Gastrocnemius medialis (tissue), 4 donors: Measurements from ENCODE around the gene KLHL33. TPM values are rescaled to one million over a fixed set of nuclear protein-coding genes. Genes with fewer than 3 reads are reported as not detected.

Experiments
- ATAC-seq, 2 donors: fragments of 150-250 bp; one replicate each; pipeline ENCODE4 v1.9.1; 2016
- DNase-seq, 2 donors: peaks; one replicate each; pipeline ENCODE4 v3.0.0-alpha.2; 2019
- H3K27ac ChIP-seq, 4 donors: fragments of 200-600 bp; sonication (generic); 1 replicate in 1 of 4; 2 replicates in 3 of 4; pipeline ENCODE4 v1.5.1; 2016 to 2018; ENCODE audit warnings: mild to moderate bottlenecking in 2 of 4, moderate library complexity in 1 of 4
- H3K27me3 ChIP-seq, 3 donors: fragments of 200-600 bp; sonication (generic) in 2 of 3; 1 replicate in 1 of 3; 2 replicates in 2 of 3; pipeline versions ENCODE4 v1.5.1 to v1.6.0; 2016 to 2019; ENCODE audit warnings: mild to moderate bottlenecking in 1 of 3, moderate library complexity in 1 of 3
- H3K36me3 ChIP-seq, 2 donors: fragments of 200-600 bp; sonication (generic) in 1 of 2; one replicate each; pipeline ENCODE4 v1.5.1; 2017 to 2018
- H3K4me1 ChIP-seq, 2 donors: fragments of 200-600 bp; sonication (generic) in 1 of 2; one replicate each; pipeline ENCODE4 v1.5.1; 2016 to 2017; ENCODE audit warnings: mild to moderate bottlenecking in 2 of 2
- H3K4me3 ChIP-seq, 4 donors: fragments of 200-600 bp; sonication (generic) in 3 of 4; 1 replicate in 1 of 4; 2 replicates in 3 of 4; pipeline ENCODE4 v1.5.1; 2016 to 2019; ENCODE audit warnings: mild to moderate bottlenecking in 2 of 4
- H3K9me3 ChIP-seq, 3 donors: fragments of 200-600 bp; sonication (generic) in 2 of 3; 1 replicate in 1 of 3; 2 replicates in 2 of 3; pipeline ENCODE4 v1.5.1; 2016 to 2019
- POLR2A ChIP-seq, 2 donors: fragments of 450-650 bp; IDR thresholded peaks; one replicate each; pipeline ENCODE4 v1.6.1; 2017; ENCODE audit warnings: antibody characterized with exemption in 2 of 2, mild to moderate bottlenecking in 2 of 2, moderate library complexity in 2 of 2
- in situ Hi-C, 4 donors: fragments of 200-750 bp; cut with MboI; loops; one replicate each; pipeline versions ENCODE4 v1.15.0 to v1.8.0; 2017; ENCODE audit warnings: low sequenced_read_pairs in 4 of 4
- intact Hi-C: fragments of 100-400 bp; cut with DNase I; formaldehyde crosslinking; loops from one replicate; pipeline ENCODE4 v1.15.1; 2023; ENCODE audit warnings: low total_unique reads
- total RNA-seq, 4 donors: library from RNA; depleted of rRNA; stranded (reverse); fragments of >200 nt; gene quantifications; one replicate each; pipeline versions ENCODE4 v1.1.0 to v1.2.3, GENCODE V29; 2016
- TF ChIP-seq, protein P1 (sequence below), 5 experiments: fragments of 450-650 bp in 3 of 5; fragments of 200-600 bp in 2 of 5; sonication (generic) in 2 of 5; IDR thresholded peaks in 4 of 5; conservative IDR thresholded peaks in 1 of 5; 1 replicate in 4 of 5; 2 replicates in 1 of 5; pipeline ENCODE4 v1.5.1; 2016 to 2019; ENCODE audit warnings: antibody characterized with exemption in 5 of 5, mild to moderate bottlenecking in 3 of 5, moderate library complexity in 3 of 5

Gene KLHL33
- total RNA-seq, 4 donors from 2014 or later = 1.9 to 4.7 (median 3.5) TPM

- no peak for TF ChIP-seq POLR2A (IDR thresholded peaks at IDR 0.05)
- TF ChIP-seq, protein P1, sequence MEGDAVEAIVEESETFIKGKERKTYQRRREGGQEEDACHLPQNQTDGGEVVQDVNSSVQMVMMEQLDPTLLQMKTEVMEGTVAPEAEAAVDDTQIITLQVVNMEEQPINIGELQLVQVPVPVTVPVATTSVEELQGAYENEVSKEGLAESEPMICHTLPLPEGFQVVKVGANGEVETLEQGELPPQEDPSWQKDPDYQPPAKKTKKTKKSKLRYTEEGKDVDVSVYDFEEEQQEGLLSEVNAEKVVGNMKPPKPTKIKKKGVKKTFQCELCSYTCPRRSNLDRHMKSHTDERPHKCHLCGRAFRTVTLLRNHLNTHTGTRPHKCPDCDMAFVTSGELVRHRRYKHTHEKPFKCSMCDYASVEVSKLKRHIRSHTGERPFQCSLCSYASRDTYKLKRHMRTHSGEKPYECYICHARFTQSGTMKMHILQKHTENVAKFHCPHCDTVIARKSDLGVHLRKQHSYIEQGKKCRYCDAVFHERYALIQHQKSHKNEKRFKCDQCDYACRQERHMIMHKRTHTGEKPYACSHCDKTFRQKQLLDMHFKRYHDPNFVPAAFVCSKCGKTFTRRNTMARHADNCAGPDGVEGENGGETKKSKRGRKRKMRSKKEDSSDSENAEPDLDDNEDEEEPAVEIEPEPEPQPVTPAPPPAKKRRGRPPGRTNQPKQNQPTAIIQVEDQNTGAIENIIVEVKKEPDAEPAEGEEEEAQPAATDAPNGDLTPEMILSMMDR (IDR thresholded peaks at IDR 0.05 in 4 of 5, conservative IDR thresholded peaks at IDR 0.05 in 1 of 5) = no peak
- Histone ChIP-seq H3K4me3 (peak overlapping the region; percentile 93 to 99 (median 96)), H3K4me1 (peaks cover 22 to 24% of the 10 kb centered on the region in 2 donors), H3K36me3 (peaks cover 0 to 42% of the 10 kb centered on the region in 2 donors), H3K9me3 (no peaks in the 10 kb centered on the region), H3K27ac (peak overlapping the region; percentile 98 to 99 (median 98)), H3K27me3 (no peaks in the 10 kb centered on the region)
- ATAC-seq (no peak), DNase-seq (no peak)
- intact Hi-C loops (loop anchor here (1.0 to 2.0 kb wide), 3 partner anchors 117 to 579 kb away; partner anchors contain the start of gene PARP2), in situ Hi-C loops (loop anchor here (10.0 to 25.0 kb wide), 4 partner anchors 46 to 577 kb away; partner anchors contain the start of genes CCNB1IP1 (in 3 of the 4), PARP2 (in 3 of the 4), ANG (in 1 of the 4) and NDRG2 (in 1 of the 4))
These were observed 24.7 kb upstream of the KLHL33 start for GRCh38 chr14:20460458-20461224.

- TF ChIP-seq POLR2A (IDR thresholded peaks at IDR 0.05) = no peak
- TF ChIP-seq, protein P1 (IDR thresholded peaks at IDR 0.05 in 4 of 5, conservative IDR thresholded peaks at IDR 0.05 in 1 of 5) = no peak
- Histone ChIP-seq H3K4me3 (no peak overlapping the region), H3K36me3 (peaks cover 0 to 42% of the 10 kb centered on the region in 2 donors), H3K27me3 (no peaks in the 10 kb centered on the region), H3K9me3 (no peaks in the 10 kb centered on the region), H3K27ac (peak overlapping the region in 3 of 4 donors; percentile 33 to 98 (median 86)), H3K4me1 (peaks cover 31 to 36% of the 10 kb centered on the region in 2 donors)
- intact Hi-C loops = no loop called here
- ATAC-seq (no peak), DNase-seq (no peak)
- in situ Hi-C loops = loop anchor here (25.0 kb wide), 2 partner anchors 121 to 579 kb away; partner anchors contain the start of genes CCNB1IP1 (in 3 of the 4), PARP2 (in 3 of the 4), NDRG2 (in 1 of the 4) and RNASE13 (in 1 of the 4)
These were observed 22.2 kb upstream of the KLHL33 start for GRCh38 chr14:20458031-20458789.

DNA sequence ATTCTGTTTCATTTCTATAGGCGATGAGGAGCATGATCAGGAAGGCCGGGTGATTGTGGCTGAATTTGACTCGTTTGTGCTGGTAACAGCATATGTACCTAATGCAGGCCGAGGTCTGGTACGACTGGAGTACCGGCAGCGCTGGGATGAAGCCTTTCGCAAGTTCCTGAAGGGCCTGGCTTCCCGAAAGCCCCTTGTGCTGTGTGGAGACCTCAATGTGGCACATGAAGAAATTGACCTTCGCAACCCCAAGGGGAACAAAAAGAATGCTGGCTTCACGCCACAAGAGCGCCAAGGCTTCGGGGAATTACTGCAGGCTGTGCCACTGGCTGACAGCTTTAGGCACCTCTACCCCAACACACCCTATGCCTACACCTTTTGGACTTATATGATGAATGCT is 21.0 kb upstream of the KLHL33 start:
- intact Hi-C loops (no loop called here), in situ Hi-C loops (loop anchor here (25.0 kb wide), 2 partner anchors 120 to 580 kb away; partner anchors contain the start of genes CCNB1IP1 (in 3 of the 4), PARP2 (in 3 of the 4), NDRG2 (in 1 of the 4) and RNASE13 (in 1 of the 4))
- TF ChIP-seq POLR2A (IDR thresholded peaks at IDR 0.05) = no peak
- TF ChIP-seq, protein P1 (IDR thresholded peaks at IDR 0.05 in 4 of 5, conservative IDR thresholded peaks at IDR 0.05 in 1 of 5) = no peak
- Histone ChIP-seq H3K4me1 (peaks cover 34 to 41% of the 10 kb centered on the region in 2 donors), H3K27ac (peak overlapping the region; percentile 86 to 98 (median 98)), H3K27me3 (no peaks in the 10 kb centered on the region), H3K36me3 (peaks cover 0 to 49% of the 10 kb centered on the region in 2 donors), H3K4me3 (no peak overlapping the region), H3K9me3 (no peaks in the 10 kb centered on the region)
- ATAC-seq (no peak), DNase-seq (no peak)
